Prostate gland (tissue), 2 donors: Measurements from ENCODE around the gene ARHGEF4.

Source experiments
- CTCF ChIP-seq, 4 experiments: fragments of 200-600 bp in 2 of 4; fragments of 450-650 bp in 2 of 4; sonication (generic) in 2 of 4; IDR thresholded peaks; 1 replicate in 3 of 4; 2 replicates in 1 of 4; pipeline ENCODE4 v1.5.1; 2016 to 2019; ENCODE audit warnings: antibody characterized with exemption in 4 of 4, mild to moderate bottlenecking in 2 of 4, moderate library complexity in 2 of 4
- POLR2A ChIP-seq: fragments of 450-650 bp; IDR thresholded peaks from one replicate; pipeline ENCODE4 v1.6.1; 2016; ENCODE audit warnings: antibody characterized with exemption, mild to moderate bottlenecking
- POLR2AphosphoS5 ChIP-seq: sonication (generic); formaldehyde crosslinking; IDR thresholded peaks from one replicate; pipeline ENCODE4 v1.6.1; 2017; ENCODE audit warnings: antibody characterized with exemption

- TF ChIP-seq CTCF (IDR thresholded peaks at IDR 0.05) (no peak), POLR2A (no peak), POLR2AphosphoS5 (no peak)
Measured at GRCh38 chr2:131040661-131041401, 204.1 kb downstream of the ARHGEF4 start.
